ENCODE measurements around the gene MAB21L2. TPM values are rescaled to one million over a fixed set of nuclear protein-coding genes. Genes with fewer than 3 reads are reported as not detected.
"Not testable (repeated sequence)": the region's sequence is repeated elsewhere in the genome, so short reads cannot be mapped to it uniquely, and the experiment has no call there.

The MAB21L2 gene
- total RNA-seq, 1 donor from 2014 or later = 1.9 TPM

DNA sequence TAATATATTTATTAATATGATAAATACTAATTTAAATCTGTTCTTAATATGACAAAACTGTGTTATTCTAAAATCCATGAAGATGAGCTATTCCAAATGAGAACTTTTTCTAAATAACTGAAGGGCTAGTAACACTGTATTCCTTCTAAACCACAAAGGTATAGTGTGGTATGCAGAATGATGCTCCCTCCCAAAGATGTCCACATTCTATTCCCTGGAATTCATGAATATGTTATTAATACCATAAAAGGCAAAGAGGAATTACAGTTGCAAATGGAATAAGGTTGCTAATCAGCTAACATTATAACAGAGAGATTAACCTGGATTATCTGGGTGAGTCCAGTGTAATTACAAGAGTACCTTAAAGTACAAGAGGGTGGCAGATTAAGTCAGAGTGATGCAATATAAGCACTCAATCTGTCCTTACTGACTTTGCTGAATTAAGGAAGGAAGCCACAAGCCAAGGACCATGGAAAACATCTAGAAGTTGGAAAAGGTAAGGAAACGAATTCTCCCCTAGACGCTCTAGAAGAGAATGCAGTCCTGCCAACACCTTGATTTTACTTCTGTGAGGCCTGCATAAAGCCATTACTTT, 20.7 kb upstream of the MAB21L2 start:
- FAIRE-seq = no peak
- H3K36me3 ChIP-seq (ENCODE audit: insufficient read depth, low read length) = no peaks in the 10 kb centered on the region
- peaks cover 5% of the 10 kb centered on the region for H3K36me3 Mint-ChIP-seq (ENCODE audit: low read depth, unreplicated experiment)

DNA sequence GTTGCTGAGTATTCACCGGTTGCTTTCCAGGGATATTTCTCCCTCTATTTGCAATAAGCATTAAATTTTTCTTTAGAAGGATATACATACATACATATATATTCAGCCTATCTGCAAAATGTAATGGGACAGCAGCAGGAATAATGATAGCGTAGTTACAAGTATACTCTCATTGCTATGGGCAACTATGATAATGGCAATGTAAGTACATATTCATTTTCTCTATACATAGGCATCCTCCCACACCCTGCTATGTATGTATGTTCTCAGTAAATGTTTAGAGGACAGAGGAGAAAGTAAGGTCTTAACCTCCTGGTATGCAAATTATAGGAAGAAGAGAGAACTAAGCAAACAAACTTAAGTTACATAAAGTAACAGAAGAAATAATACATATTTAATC, 19.7 kb upstream of the MAB21L2 start:
- FAIRE-seq (no peak), DNase-seq (ENCODE audit: low read depth) (no peak)
- H3K4me1 Mint-ChIP-seq (ENCODE audit: low read depth, unreplicated experiment) = peaks cover 3% of the 10 kb centered on the region
- no peaks in the 10 kb centered on the region for H3K36me3 ChIP-seq (ENCODE audit: insufficient read depth, low read length)
- no peaks in the 10 kb centered on the region for H3K4me1 ChIP-seq (ENCODE audit: insufficient read depth, low read length)
- no peak for TF ChIP-seq EZH2 (IDR thresholded peaks at IDR 0.05; ENCODE audit: insufficient read depth, low read length)
- TF ChIP-seq, protein P1, sequence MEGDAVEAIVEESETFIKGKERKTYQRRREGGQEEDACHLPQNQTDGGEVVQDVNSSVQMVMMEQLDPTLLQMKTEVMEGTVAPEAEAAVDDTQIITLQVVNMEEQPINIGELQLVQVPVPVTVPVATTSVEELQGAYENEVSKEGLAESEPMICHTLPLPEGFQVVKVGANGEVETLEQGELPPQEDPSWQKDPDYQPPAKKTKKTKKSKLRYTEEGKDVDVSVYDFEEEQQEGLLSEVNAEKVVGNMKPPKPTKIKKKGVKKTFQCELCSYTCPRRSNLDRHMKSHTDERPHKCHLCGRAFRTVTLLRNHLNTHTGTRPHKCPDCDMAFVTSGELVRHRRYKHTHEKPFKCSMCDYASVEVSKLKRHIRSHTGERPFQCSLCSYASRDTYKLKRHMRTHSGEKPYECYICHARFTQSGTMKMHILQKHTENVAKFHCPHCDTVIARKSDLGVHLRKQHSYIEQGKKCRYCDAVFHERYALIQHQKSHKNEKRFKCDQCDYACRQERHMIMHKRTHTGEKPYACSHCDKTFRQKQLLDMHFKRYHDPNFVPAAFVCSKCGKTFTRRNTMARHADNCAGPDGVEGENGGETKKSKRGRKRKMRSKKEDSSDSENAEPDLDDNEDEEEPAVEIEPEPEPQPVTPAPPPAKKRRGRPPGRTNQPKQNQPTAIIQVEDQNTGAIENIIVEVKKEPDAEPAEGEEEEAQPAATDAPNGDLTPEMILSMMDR (IDR thresholded peaks at IDR 0.05; ENCODE audit: insufficient read depth, low read depth, low read length) = no peak
- peaks cover 12% of the 10 kb centered on the region for H3K9me3 Mint-ChIP-seq (ENCODE audit: unreplicated experiment)
- H3K27me3 ChIP-seq (ENCODE audit: insufficient read depth, low read length) = no peaks in the 10 kb centered on the region
- H3K9ac ChIP-seq (ENCODE audit: low read length) = no peak overlapping the region
- peaks cover 6% of the 10 kb centered on the region for H3K9me3 ChIP-seq (ENCODE audit: insufficient read depth, low read depth, low read length)
- no peak overlapping the region for H3K4me3 Mint-ChIP-seq (ENCODE audit: unreplicated experiment)
- no peak overlapping the region for H3K4me2 ChIP-seq (ENCODE audit: low read length)
- H2AFZ ChIP-seq (ENCODE audit: low read depth, low read length) = no peak overlapping the region
- H4K20me1 ChIP-seq (ENCODE audit: insufficient read depth, low read length) = no peaks in the 10 kb centered on the region
- no peak overlapping the region for H3K4me3 ChIP-seq (ENCODE audit: insufficient read depth, low read depth, low read length)
- no peak overlapping the region for H3K27ac Mint-ChIP-seq (ENCODE audit: unreplicated experiment)
- peaks cover 5% of the 10 kb centered on the region for H3K36me3 Mint-ChIP-seq (ENCODE audit: low read depth, unreplicated experiment)
- H3K27ac ChIP-seq (ENCODE audit: low read depth, low read length) = no peak overlapping the region
- H3K27me3 Mint-ChIP-seq (ENCODE audit: low read depth, unreplicated experiment) = no peaks in the 10 kb centered on the region
- no peaks in the 10 kb centered on the region for H3K79me2 ChIP-seq (ENCODE audit: insufficient read depth, low read length)

More for the DNA sequence above, 20.7 kb upstream of the MAB21L2 start:
- Histone ChIP-seq H4K20me1 (ENCODE audit: insufficient read depth, low read length) (no peaks in the 10 kb centered on the region), H2AFZ (ENCODE audit: low read depth, low read length) (no peak overlapping the region), H3K27ac (ENCODE audit: low read depth, low read length) (no peak overlapping the region), H3K4me3 (ENCODE audit: insufficient read depth, low read depth, low read length) (no peak overlapping the region), H3K4me1 (ENCODE audit: insufficient read depth, low read length) (no peaks in the 10 kb centered on the region), H3K27me3 (ENCODE audit: insufficient read depth, low read length) (no peaks in the 10 kb centered on the region), H3K79me2 (ENCODE audit: insufficient read depth, low read length) (no peaks in the 10 kb centered on the region), H3K9ac (ENCODE audit: low read length) (no peak overlapping the region), H3K9me3 (ENCODE audit: insufficient read depth, low read depth, low read length) (peaks cover 6% of the 10 kb centered on the region), H3K4me2 (ENCODE audit: low read length) (no peak overlapping the region)
- Mint-ChIP-seq H3K4me3 (ENCODE audit: unreplicated experiment) (no peak overlapping the region), H3K9me3 (ENCODE audit: unreplicated experiment) (peaks cover 12% of the 10 kb centered on the region), H3K27me3 (ENCODE audit: low read depth, unreplicated experiment) (no peaks in the 10 kb centered on the region), H3K27ac (ENCODE audit: unreplicated experiment) (no peak overlapping the region), H3K4me1 (ENCODE audit: low read depth, unreplicated experiment) (peaks cover 3% of the 10 kb centered on the region)
- no peak for TF ChIP-seq EZH2 (IDR thresholded peaks at IDR 0.05; ENCODE audit: insufficient read depth, low read length)
- TF ChIP-seq, protein P1 (IDR thresholded peaks at IDR 0.05; ENCODE audit: insufficient read depth, low read depth, low read length) = no peak
- DNase-seq (ENCODE audit: low read depth) = no peak

DNA sequence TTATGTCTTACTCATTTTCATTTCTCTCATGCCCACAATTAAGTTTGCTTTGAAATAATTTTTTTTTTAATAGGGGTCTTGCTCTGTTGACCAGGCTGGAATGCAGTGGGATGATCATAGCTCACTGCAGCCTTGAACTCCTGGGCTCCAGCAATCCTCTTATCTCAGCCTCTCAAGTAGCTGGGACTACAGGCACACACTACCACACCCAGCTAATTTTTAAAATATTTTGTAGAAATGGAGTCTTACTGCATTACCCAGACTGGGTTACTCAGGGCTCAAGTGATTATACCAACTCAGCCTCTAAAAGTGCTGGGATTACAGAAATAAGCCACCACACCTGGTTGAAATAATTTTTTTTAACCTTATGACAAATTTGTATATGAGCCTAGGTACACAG, 19.2 kb upstream of the MAB21L2 start:
- H3K27ac ChIP-seq (ENCODE audit: low read depth, low read length) = no peak overlapping the region
- peaks cover 12% of the 10 kb centered on the region for H3K9me3 Mint-ChIP-seq (ENCODE audit: unreplicated experiment)
- FAIRE-seq = no peak

DNA sequence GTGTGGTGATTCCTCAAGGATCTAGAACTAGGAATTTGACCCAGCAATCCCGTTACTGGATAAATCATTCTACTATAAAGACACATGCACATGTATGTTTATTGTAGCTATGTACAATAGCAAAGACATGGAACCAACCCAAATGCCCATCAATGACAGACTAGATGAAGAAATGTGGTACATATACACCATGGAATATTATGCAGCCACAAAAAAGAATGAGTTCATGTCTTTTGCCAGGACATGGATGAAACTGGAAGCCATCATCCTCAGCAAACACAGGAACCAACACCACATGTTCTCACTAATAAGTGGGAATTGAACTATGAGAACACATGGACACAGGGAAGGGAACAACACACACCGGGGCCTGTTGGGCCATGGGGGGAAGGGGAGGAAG, 17.0 kb upstream of the MAB21L2 start:
- not testable (repeated sequence) for H3K9ac ChIP-seq (ENCODE audit: low read length); H3K27me3 Mint-ChIP-seq (ENCODE audit: low read depth, unreplicated experiment); H3K36me3 Mint-ChIP-seq (ENCODE audit: low read depth, unreplicated experiment); H3K4me1 ChIP-seq (ENCODE audit: insufficient read depth, low read length); FAIRE-seq; H2AFZ ChIP-seq (ENCODE audit: low read depth, low read length); H3K36me3 ChIP-seq (ENCODE audit: insufficient read depth, low read length); H3K4me3 Mint-ChIP-seq (ENCODE audit: unreplicated experiment); H3K27me3 ChIP-seq (ENCODE audit: insufficient read depth, low read length); H4K20me1 ChIP-seq (ENCODE audit: insufficient read depth, low read length); H3K27ac Mint-ChIP-seq (ENCODE audit: unreplicated experiment); DNase-seq (ENCODE audit: low read depth); H3K4me1 Mint-ChIP-seq (ENCODE audit: low read depth, unreplicated experiment); H3K79me2 ChIP-seq (ENCODE audit: insufficient read depth, low read length); H3K4me2 ChIP-seq (ENCODE audit: low read length); H3K27ac ChIP-seq (ENCODE audit: low read depth, low read length); H3K9me3 ChIP-seq (ENCODE audit: insufficient read depth, low read depth, low read length); H3K4me3 ChIP-seq (ENCODE audit: insufficient read depth, low read depth, low read length)
- H3K9me3 Mint-ChIP-seq (ENCODE audit: unreplicated experiment) = peaks cover 12% of the 10 kb centered on the region

More for the DNA sequence above, 19.2 kb upstream of the MAB21L2 start:
- Histone ChIP-seq H3K4me3 (ENCODE audit: insufficient read depth, low read depth, low read length) (no peak overlapping the region), H3K9me3 (ENCODE audit: insufficient read depth, low read depth, low read length) (peaks cover 6% of the 10 kb centered on the region), H4K20me1 (ENCODE audit: insufficient read depth, low read length) (no peaks in the 10 kb centered on the region), H3K79me2 (ENCODE audit: insufficient read depth, low read length) (no peaks in the 10 kb centered on the region), H2AFZ (ENCODE audit: low read depth, low read length) (no peak overlapping the region), H3K4me1 (ENCODE audit: insufficient read depth, low read length) (no peaks in the 10 kb centered on the region), H3K4me2 (ENCODE audit: low read length) (no peak overlapping the region), H3K27me3 (ENCODE audit: insufficient read depth, low read length) (no peaks in the 10 kb centered on the region), H3K36me3 (ENCODE audit: insufficient read depth, low read length) (no peaks in the 10 kb centered on the region), H3K9ac (ENCODE audit: low read length) (no peak overlapping the region)
- Mint-ChIP-seq H3K27ac (ENCODE audit: unreplicated experiment) (no peak overlapping the region), H3K27me3 (ENCODE audit: low read depth, unreplicated experiment) (no peaks in the 10 kb centered on the region), H3K36me3 (ENCODE audit: low read depth, unreplicated experiment) (peaks cover 5% of the 10 kb centered on the region), H3K4me1 (ENCODE audit: low read depth, unreplicated experiment) (no peaks in the 10 kb centered on the region), H3K4me3 (ENCODE audit: unreplicated experiment) (no peak overlapping the region)
- DNase-seq (ENCODE audit: low read depth) = no peak
- TF ChIP-seq, protein P1 (IDR thresholded peaks at IDR 0.05; ENCODE audit: insufficient read depth, low read depth, low read length) = no peak
- TF ChIP-seq EZH2 (IDR thresholded peaks at IDR 0.05; ENCODE audit: insufficient read depth, low read length) = no peak

All from astrocyte (in vitro differentiated cells and primary cell).